ENCODE data around the gene DNAJB6.
"Not testable (repeated sequence)": the region's sequence is repeated elsewhere in the genome, so short reads cannot be mapped to it uniquely, and the experiment has no call there.

Gene DNAJB6

DNA sequence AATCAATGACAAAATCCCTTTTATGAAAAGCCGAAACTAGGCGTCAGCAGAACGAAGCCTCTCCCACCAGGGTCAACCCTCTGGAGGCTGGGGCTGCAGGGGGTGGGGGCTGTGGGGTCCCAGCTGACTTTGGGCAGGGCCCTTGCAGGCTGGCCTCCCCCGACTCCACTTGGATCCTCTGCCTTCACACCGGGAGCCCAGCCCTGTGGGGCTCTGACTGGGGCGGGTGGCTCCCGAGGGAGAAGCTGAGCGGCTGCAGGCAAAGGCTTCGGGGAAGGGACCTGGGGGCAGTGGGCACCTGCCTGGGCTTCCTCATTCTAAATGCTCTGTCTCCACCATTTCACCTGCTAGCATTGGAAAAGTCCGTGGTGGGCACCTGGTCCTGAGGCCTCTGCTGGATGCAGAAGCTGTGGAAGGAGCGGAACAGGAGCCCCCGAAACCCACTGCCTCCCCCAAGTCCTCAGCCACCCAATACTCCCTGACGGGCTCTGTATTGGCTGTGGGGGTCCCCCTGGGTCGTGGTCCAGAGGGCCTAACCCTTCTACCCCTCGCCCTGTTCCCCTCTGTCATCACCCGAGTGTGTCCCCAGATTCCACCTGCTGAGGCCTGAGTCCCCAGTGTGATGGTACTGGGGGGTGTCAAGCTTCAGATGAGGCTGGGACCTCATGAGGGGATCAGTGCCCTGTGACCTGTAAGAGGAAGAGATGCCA, 108.6 kb downstream of the DNAJB6 start:
- H3K27me3 ChIP-seq (ENCODE audit: control insufficient read depth in 5 of 5, insufficient read depth in 4 of 5, low read length in 5 of 5): peaks cover 0 to 10% (median 2%) of the 10 kb centered on the region in 5 donors
- no peaks in the 10 kb centered on the region for H3K4me1 ChIP-seq (ENCODE audit: control insufficient read depth in 5 of 5, insufficient read depth in 5 of 5, low read length in 5 of 5)
- no peak overlapping the region for H3K4me3 ChIP-seq (ENCODE audit: low read depth in 1 of 5, low read length in 5 of 5)
- H3K36me3 ChIP-seq (ENCODE audit: control insufficient read depth in 5 of 5, insufficient read depth in 5 of 5, low read length in 5 of 5): no peaks in the 10 kb centered on the region
- no peaks in the 10 kb centered on the region for H3K9me3 ChIP-seq (ENCODE audit: control insufficient read depth in 5 of 5, low read length in 5 of 5)
- H3K9ac ChIP-seq (ENCODE audit: low read length in 5 of 5): no peak overlapping the region
- no peak overlapping the region for H3K27ac ChIP-seq (ENCODE audit: low read depth, low read length)

DNA sequence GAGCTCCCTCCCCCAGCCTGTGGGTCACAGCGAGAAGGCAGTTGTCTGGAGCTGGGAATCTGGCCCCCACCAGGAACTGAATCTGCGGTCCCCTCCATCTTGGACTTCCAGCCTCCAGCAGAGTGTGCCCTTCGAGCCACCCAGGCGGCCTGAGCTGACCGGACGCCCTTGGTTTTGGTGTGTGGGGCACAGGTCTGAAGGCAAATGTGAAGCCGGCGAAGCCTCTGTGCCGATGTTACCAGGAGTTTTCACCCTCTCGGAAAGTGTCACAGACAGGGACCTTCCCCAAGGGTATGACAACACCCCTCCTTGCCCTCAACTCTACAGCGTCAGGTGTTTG, 109.1 kb downstream of the DNAJB6 start:
- Histone ChIP-seq H3K27me3 (ENCODE audit: control insufficient read depth in 5 of 5, insufficient read depth in 4 of 5, low read length in 5 of 5) (peaks cover 0 to 10% (median 2%) of the 10 kb centered on the region in 5 donors), H3K36me3 (ENCODE audit: control insufficient read depth in 5 of 5, insufficient read depth in 5 of 5, low read length in 5 of 5) (no peaks in the 10 kb centered on the region), H3K4me1 (ENCODE audit: control insufficient read depth in 5 of 5, insufficient read depth in 5 of 5, low read length in 5 of 5) (no peaks in the 10 kb centered on the region), H3K4me3 (ENCODE audit: low read depth in 1 of 5, low read length in 5 of 5) (no peak overlapping the region), H3K9ac (ENCODE audit: low read length in 5 of 5) (no peak overlapping the region), H3K27ac (ENCODE audit: low read depth, low read length) (no peak overlapping the region), H3K9me3 (ENCODE audit: control insufficient read depth in 5 of 5, low read length in 5 of 5) (no peaks in the 10 kb centered on the region)

DNA sequence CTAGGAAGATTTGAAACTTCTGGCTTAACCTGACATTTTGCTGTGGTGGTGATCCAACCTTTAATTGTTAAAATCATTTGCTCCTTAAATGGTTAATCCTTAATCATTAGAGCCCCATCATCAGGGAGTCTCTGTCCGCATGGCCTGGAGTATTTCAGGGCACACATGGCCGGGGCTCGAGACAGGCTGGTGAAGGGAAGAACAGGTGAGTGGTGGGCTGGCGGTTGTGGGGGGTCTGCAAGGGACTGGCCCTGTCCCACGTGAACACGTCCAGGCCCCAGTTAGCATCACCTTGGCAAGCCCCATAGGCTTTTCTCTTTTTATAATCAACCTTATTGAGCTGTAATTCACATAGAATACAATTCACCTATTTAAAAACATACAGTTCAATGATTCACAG, 109.5 kb downstream of the DNAJB6 start:
- Histone ChIP-seq H3K9ac (ENCODE audit: low read length in 5 of 5) (no peak overlapping the region), H3K4me1 (ENCODE audit: control insufficient read depth in 5 of 5, insufficient read depth in 5 of 5, low read length in 5 of 5) (no peaks in the 10 kb centered on the region), H3K4me3 (ENCODE audit: low read depth in 1 of 5, low read length in 5 of 5) (no peak overlapping the region), H3K27ac (ENCODE audit: low read depth, low read length) (no peak overlapping the region), H3K27me3 (ENCODE audit: control insufficient read depth in 5 of 5, insufficient read depth in 4 of 5, low read length in 5 of 5) (peaks cover 0 to 10% (median 2%) of the 10 kb centered on the region in 5 donors), H3K36me3 (ENCODE audit: control insufficient read depth in 5 of 5, insufficient read depth in 5 of 5, low read length in 5 of 5) (no peaks in the 10 kb centered on the region), H3K9me3 (ENCODE audit: control insufficient read depth in 5 of 5, low read length in 5 of 5) (no peaks in the 10 kb centered on the region)

DNA sequence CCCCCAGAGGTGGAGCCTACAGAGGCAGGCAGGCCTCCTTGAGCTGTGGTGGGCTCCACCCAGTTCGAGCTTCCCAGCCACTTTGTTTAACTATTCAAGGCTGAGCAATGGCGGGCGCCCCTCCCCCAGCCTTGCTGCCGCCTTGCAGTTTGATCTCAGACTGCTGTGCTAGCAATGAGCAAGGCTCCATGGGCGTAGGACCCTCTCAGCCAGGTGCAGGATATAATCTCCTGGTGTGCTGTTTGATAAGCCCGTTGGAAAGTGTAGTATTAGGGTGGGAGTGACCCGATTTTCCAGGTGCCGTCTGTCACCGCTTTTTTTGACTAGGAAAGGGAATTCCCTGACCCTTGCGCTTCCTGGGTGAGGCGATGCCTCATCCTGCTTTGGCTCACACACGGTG, 117.2 kb downstream of the DNAJB6 start:
- H3K27me3 ChIP-seq (ENCODE audit: control insufficient read depth in 5 of 5, insufficient read depth in 4 of 5, low read length in 5 of 5): peaks cover 6 to 13% (median 8%) of the 10 kb centered on the region in 5 donors
- not testable (repeated sequence) for H3K27ac ChIP-seq (ENCODE audit: low read depth, low read length); H3K9me3 ChIP-seq (ENCODE audit: control insufficient read depth in 5 of 5, low read length in 5 of 5); H3K9ac ChIP-seq (ENCODE audit: low read length in 5 of 5); H3K36me3 ChIP-seq (ENCODE audit: control insufficient read depth in 5 of 5, insufficient read depth in 5 of 5, low read length in 5 of 5); H3K4me1 ChIP-seq (ENCODE audit: control insufficient read depth in 5 of 5, insufficient read depth in 5 of 5, low read length in 5 of 5); H3K4me3 ChIP-seq (ENCODE audit: low read depth in 1 of 5, low read length in 5 of 5)

DNA sequence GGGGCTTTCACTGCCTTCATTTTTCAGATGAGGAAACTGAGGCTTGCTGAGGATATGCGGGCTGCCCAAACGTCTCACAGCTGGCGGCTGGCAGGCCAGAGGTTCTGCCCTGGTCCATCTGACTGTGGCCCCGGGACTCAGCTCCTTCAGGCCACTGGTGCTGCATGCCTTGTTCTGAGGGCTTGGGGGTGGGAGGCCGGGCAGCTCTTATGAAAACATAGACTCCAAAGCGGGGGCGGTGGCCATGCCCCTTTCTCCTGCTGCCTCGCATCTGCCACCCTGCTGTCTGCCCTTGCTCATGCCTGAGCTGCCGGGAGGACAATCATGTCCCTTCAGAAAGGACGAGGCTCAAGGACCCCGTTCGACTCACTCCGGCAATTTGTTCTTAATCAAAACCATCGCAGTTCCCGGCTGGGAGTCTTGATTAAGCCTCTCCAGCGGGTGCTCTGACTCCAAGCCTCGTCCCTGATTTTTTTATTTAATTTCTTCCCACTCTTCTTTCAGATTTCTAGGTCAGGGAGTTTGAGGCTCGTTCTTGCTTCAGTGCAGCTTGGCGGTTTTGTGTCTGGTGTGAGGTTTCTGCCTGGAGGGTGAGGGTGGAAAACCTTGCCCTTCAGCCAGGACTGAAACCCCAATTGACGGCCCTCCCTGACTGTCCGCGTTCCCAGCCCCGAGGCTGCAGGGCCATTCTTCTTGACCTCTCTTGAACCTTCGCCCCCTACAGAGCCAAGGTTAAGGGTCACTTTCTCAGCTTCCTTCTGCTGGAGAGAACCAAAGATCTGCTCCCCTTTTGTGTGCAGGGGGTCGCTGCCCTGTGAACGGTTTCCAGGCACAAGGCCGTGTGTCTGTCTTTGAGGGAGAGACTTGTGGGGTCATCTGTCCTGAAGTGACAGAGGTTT, 120.8 kb downstream of the DNAJB6 start:
- Histone ChIP-seq H3K9ac (ENCODE audit: low read length in 5 of 5) (no peak overlapping the region), H3K4me3 (ENCODE audit: low read depth in 1 of 5, low read length in 5 of 5) (no peak overlapping the region), H3K36me3 (ENCODE audit: control insufficient read depth in 5 of 5, insufficient read depth in 5 of 5, low read length in 5 of 5) (no peaks in the 10 kb centered on the region), H3K27ac (ENCODE audit: low read depth, low read length) (no peak overlapping the region), H3K4me1 (ENCODE audit: control insufficient read depth in 5 of 5, insufficient read depth in 5 of 5, low read length in 5 of 5) (no peaks in the 10 kb centered on the region), H3K9me3 (ENCODE audit: control insufficient read depth in 5 of 5, low read length in 5 of 5) (peaks cover 0 to 8% (median 0%) of the 10 kb centered on the region in 5 donors), H3K27me3 (ENCODE audit: control insufficient read depth in 5 of 5, insufficient read depth in 4 of 5, low read length in 5 of 5) (peaks cover 8 to 18% (median 10%) of the 10 kb centered on the region in 5 donors)

DNA sequence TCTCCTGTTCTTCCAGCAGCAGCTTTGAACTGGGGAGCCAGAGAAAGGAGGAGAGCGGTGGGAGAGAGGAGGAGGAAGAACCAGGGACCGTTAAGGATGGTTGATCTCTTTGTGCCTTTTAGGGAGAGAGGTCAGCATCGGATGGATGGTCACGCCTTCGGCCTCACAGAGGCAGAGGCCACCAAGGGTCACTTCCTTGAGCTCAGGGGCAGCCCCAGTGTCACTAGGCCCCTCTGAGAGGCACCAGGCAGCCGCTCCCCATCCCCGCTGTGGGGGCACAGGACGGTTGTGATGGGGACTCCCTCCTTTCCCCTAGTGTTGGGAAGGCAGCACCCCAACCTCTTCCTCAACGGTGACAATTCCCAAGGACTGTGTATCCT, 121.4 kb downstream of the DNAJB6 start:
- Histone ChIP-seq H3K27ac (ENCODE audit: low read depth, low read length) (no peak overlapping the region), H3K36me3 (ENCODE audit: control insufficient read depth in 5 of 5, insufficient read depth in 5 of 5, low read length in 5 of 5) (no peaks in the 10 kb centered on the region), H3K9ac (ENCODE audit: low read length in 5 of 5) (no peak overlapping the region), H3K27me3 (ENCODE audit: control insufficient read depth in 5 of 5, insufficient read depth in 4 of 5, low read length in 5 of 5) (peaks cover 8 to 24% (median 11%) of the 10 kb centered on the region in 5 donors), H3K9me3 (ENCODE audit: control insufficient read depth in 5 of 5, low read length in 5 of 5) (peaks cover 0 to 8% (median 0%) of the 10 kb centered on the region in 5 donors), H3K4me1 (ENCODE audit: control insufficient read depth in 5 of 5, insufficient read depth in 5 of 5, low read length in 5 of 5) (no peaks in the 10 kb centered on the region), H3K4me3 (ENCODE audit: low read depth in 1 of 5, low read length in 5 of 5) (no peak overlapping the region)

DNA sequence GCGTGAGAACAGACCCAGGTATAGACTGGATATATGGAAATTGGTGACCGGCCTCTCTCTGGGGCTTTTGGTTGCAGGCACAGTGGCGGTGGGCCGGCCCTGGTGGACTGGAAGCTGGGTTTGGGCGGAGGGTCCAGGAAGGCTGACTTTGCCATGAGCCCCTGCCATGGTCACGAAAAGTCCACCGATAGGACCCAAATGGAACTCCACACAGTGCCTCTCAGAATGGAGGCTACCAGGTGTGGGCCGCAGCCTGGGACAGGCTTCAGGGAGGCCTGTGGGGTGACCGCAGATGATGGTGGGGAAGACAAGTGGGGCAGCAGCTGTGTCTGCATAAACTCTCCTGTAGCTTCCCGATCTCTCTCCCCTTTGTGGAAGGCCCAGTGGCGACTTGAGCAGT, 123.2 kb downstream of the DNAJB6 start:
- Histone ChIP-seq H3K4me3 (ENCODE audit: low read depth in 1 of 5, low read length in 5 of 5) (no peak overlapping the region), H3K27me3 (ENCODE audit: control insufficient read depth in 5 of 5, insufficient read depth in 4 of 5, low read length in 5 of 5) (peaks cover 17 to 34% (median 21%) of the 10 kb centered on the region in 5 donors), H3K9me3 (ENCODE audit: control insufficient read depth in 5 of 5, low read length in 5 of 5) (no peaks in the 10 kb centered on the region), H3K4me1 (ENCODE audit: control insufficient read depth in 5 of 5, insufficient read depth in 5 of 5, low read length in 5 of 5) (no peaks in the 10 kb centered on the region), H3K9ac (ENCODE audit: low read length in 5 of 5) (no peak overlapping the region), H3K27ac (ENCODE audit: low read depth, low read length) (no peak overlapping the region), H3K36me3 (ENCODE audit: control insufficient read depth in 5 of 5, insufficient read depth in 5 of 5, low read length in 5 of 5) (no peaks in the 10 kb centered on the region)

DNA sequence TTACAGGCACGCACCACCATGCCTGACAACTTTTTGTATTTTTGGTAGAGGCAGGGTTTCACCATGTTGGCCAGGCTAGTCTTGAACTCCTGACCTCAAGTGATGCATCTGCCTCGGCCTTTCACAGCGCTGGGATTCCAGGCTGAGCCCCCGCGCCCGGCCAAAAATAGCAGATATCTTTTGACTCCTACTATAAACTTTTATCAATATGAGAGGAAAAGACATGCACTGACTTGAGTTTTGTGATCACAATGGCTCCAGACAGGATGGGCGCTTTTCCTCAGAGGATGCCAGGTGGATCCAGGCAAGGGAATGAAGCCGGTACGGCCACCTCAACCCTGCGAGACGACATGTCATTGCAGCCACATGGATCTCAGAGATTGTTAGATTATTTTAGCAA, 123.9 kb downstream of the DNAJB6 start:
- H3K27ac ChIP-seq (ENCODE audit: low read depth, low read length): no peak overlapping the region
- H3K4me1 ChIP-seq (ENCODE audit: control insufficient read depth in 5 of 5, insufficient read depth in 5 of 5, low read length in 5 of 5): no peaks in the 10 kb centered on the region
- H3K36me3 ChIP-seq (ENCODE audit: control insufficient read depth in 5 of 5, insufficient read depth in 5 of 5, low read length in 5 of 5): no peaks in the 10 kb centered on the region
- no peaks in the 10 kb centered on the region for H3K9me3 ChIP-seq (ENCODE audit: control insufficient read depth in 5 of 5, low read length in 5 of 5)
- no peak overlapping the region for H3K4me3 ChIP-seq (ENCODE audit: low read depth in 1 of 5, low read length in 5 of 5)
- peaks cover 22 to 40% (median 24%) of the 10 kb centered on the region in 5 donors for H3K27me3 ChIP-seq (ENCODE audit: control insufficient read depth in 5 of 5, insufficient read depth in 4 of 5, low read length in 5 of 5)
- no peak overlapping the region for H3K9ac ChIP-seq (ENCODE audit: low read length in 5 of 5)

DNA sequence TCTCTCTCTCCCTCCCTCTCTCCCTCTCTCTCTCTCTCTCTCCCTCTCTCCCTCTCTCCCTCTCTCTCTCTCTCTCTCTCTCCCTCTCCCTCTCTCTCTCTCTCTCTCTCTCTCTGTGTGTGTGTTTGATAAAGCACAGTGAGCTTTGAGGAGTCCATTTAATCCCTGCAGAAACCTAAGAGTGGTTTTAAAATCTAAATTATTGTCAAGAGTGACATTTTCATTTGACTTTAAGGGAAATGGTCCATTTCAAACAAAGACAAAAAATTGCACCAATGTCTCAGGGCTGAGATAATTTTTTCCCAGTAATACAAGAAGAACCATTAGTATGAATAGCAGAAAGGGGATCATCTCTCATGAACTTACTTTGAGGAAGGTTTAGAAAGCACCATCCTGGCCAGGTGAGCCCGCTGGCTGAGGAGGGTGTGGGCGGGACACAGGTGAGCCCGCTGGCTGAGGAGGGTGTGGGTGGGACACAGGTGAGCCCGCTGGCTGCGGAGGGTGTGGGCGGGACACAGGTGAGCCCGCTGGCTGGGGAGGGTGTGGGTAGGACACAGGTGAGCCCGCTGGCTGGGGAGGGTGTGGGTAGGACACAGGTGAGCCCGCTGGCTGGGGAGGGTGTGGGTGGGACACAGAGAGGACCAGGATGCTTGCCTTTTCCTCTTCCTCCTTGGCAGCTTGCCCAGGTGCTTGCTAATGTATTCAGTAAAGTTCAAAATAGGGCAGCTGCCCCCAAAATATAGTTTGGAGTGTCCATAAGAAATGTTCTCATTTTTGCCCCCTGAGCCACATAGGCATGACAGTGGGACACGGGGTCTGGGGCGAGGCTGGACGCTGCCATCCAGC, 125.0 kb downstream of the DNAJB6 start:
- H3K27ac ChIP-seq (ENCODE audit: low read depth, low read length): no peak overlapping the region
- no peak overlapping the region for H3K4me3 ChIP-seq (ENCODE audit: low read depth in 1 of 5, low read length in 5 of 5)
- no peaks in the 10 kb centered on the region for H3K36me3 ChIP-seq (ENCODE audit: control insufficient read depth in 5 of 5, insufficient read depth in 5 of 5, low read length in 5 of 5)
- H3K4me1 ChIP-seq (ENCODE audit: control insufficient read depth in 5 of 5, insufficient read depth in 5 of 5, low read length in 5 of 5): no peaks in the 10 kb centered on the region
- no peaks in the 10 kb centered on the region for H3K9me3 ChIP-seq (ENCODE audit: control insufficient read depth in 5 of 5, low read length in 5 of 5)
- H3K27me3 ChIP-seq (ENCODE audit: control insufficient read depth in 5 of 5, insufficient read depth in 4 of 5, low read length in 5 of 5): peaks cover 22 to 44% (median 31%) of the 10 kb centered on the region in 5 donors
- no peak overlapping the region for H3K9ac ChIP-seq (ENCODE audit: low read length in 5 of 5)

DNA sequence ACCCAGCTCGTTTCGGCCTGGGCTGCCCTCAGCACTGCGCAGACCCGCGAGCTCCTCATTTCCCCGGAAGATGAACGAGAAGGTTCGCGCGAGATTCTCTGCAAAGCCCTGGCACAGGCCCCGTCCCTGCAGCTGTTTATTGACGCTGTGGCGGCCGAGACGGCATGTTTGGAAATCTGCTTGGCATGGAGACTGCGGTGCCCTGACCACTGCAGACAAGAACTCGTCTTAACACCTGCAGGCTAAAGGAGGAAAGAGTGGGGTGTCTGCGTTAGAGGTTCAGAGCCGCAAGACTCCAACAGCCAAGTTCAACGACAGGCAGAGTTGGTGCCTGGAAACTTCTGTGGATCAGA, 125.6 kb downstream of the DNAJB6 start:
- Histone ChIP-seq H3K4me1 (ENCODE audit: control insufficient read depth in 5 of 5, insufficient read depth in 5 of 5, low read length in 5 of 5) (no peaks in the 10 kb centered on the region), H3K27me3 (ENCODE audit: control insufficient read depth in 5 of 5, insufficient read depth in 4 of 5, low read length in 5 of 5) (peaks cover 22 to 38% (median 32%) of the 10 kb centered on the region in 5 donors), H3K9ac (ENCODE audit: low read length in 5 of 5) (no peak overlapping the region), H3K27ac (ENCODE audit: low read depth, low read length) (no peak overlapping the region), H3K36me3 (ENCODE audit: control insufficient read depth in 5 of 5, insufficient read depth in 5 of 5, low read length in 5 of 5) (no peaks in the 10 kb centered on the region), H3K9me3 (ENCODE audit: control insufficient read depth in 5 of 5, low read length in 5 of 5) (no peaks in the 10 kb centered on the region), H3K4me3 (ENCODE audit: low read depth in 1 of 5, low read length in 5 of 5) (no peak overlapping the region)
